IgD-negative memory B cell (primary cell): Measurements from ENCODE around the gene WNT1. TPM values are rescaled to one million over a fixed set of nuclear protein-coding genes. Genes with fewer than 3 reads are reported as not detected.
A peak's percentile ranks its signal among the peaks of the same experiment; 100 is the strongest.

ENCODE experiments used
- H3K27ac Mint-ChIP-seq, 3 donors: one replicate each; pipeline ENCODE4 v1.8.0; 2020 to 2022; ENCODE audit warnings: mild to moderate bottlenecking in 3 of 3, mixed read lengths in 3 of 3, moderate library complexity in 1 of 3
- H3K27me3 Mint-ChIP-seq: one replicate; pipeline ENCODE4 v1.8.0; 2021; ENCODE audit warnings: mixed read lengths
- H3K36me3 Mint-ChIP-seq: one replicate; pipeline ENCODE4 v1.8.0; 2020; ENCODE audit warnings: mild to moderate bottlenecking, mixed read lengths
- H3K4me1 Mint-ChIP-seq, 3 donors: one replicate each; pipeline ENCODE4 v1.8.0; 2020 to 2022; ENCODE audit warnings: mixed read lengths in 3 of 3, mild to moderate bottlenecking in 1 of 3
- H3K4me3 Mint-ChIP-seq, 4 donors: one replicate each; pipeline ENCODE4 v1.8.0; 2020 to 2022; ENCODE audit warnings: mild to moderate bottlenecking in 4 of 4, mixed read lengths in 4 of 4, moderate library complexity in 3 of 4
- H3K9me3 Mint-ChIP-seq, 3 donors: one replicate each; pipeline ENCODE4 v1.8.0; 2020 to 2021; ENCODE audit warnings: mixed read lengths in 3 of 3, mild to moderate bottlenecking in 1 of 3
- polyA plus RNA-seq: library from polyadenylated mRNA; unstranded; fragments of 300-500 nt; fragmentation: Illumina TruSeq; gene quantifications from one replicate; pipeline ENCODE4 v1.2.3, GENCODE V29; 2021

The WNT1 gene
- polyA plus RNA-seq, result 0.19 TPM

- Mint-ChIP-seq H3K36me3 (peaks cover 2% of the 10 kb centered on the region), H3K4me1 (peaks cover 21 to 31% (median 22%) of the 10 kb centered on the region in 3 donors), H3K4me3 (peak within 1 kb of the TSS; percentile 86 to 96 (median 94)), H3K27ac (peak within 1 kb of the TSS; percentile 65 to 84 (median 83)), H3K27me3 (peaks cover 37% of the 10 kb centered on the region), H3K9me3 (no peaks in the 10 kb centered on the region)
These were observed at the start of gene WNT1 for GRCh38 chr12:48978291-48978740. WNT1 (plus strand) TSS chr12:48978322; CDS start chr12:48978651, 329 bp downstream.

DNA sequence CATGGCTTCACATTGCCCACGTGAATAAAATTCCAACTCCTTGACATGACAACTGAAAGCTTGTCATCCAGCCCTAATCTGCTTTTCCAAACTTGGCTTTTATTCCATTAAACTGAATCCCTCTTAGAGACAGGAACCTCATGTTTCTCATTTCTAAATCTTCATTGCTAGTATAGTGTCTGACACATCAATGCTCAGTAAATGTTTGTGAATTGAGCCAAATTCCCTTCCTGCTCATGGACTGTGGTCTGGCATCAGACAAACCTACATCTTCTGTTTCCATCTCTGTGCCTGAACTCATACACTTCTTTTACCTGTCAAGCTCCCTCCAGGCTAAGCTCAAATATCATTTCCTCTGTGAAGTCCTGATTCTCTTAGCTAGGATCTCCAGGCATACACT lies 48.6 kb upstream of the WNT1 start:
- peak overlapping the region in 1 of 4 donors; percentile 52 for H3K4me3 Mint-ChIP-seq
- no peak overlapping the region for H3K27ac Mint-ChIP-seq
- no peaks in the 10 kb centered on the region for H3K9me3 Mint-ChIP-seq
- H3K36me3 Mint-ChIP-seq, result peaks cover 7% of the 10 kb centered on the region
- H3K27me3 Mint-ChIP-seq, result no peaks in the 10 kb centered on the region
- peaks cover 4 to 12% (median 12%) of the 10 kb centered on the region in 3 donors for H3K4me1 Mint-ChIP-seq

- peaks cover 7% of the 10 kb centered on the region for H3K36me3 Mint-ChIP-seq
- peaks cover 2 to 11% (median 7%) of the 10 kb centered on the region in 3 donors for H3K4me1 Mint-ChIP-seq
- peak overlapping the region in 1 of 3 donors; percentile 35 for H3K27ac Mint-ChIP-seq
- no peaks in the 10 kb centered on the region for H3K27me3 Mint-ChIP-seq
- no peak overlapping the region for H3K4me3 Mint-ChIP-seq
- no peaks in the 10 kb centered on the region for H3K9me3 Mint-ChIP-seq
These were observed 47.6 kb upstream of the WNT1 start for GRCh38 chr12:48930475-48930874.

- Mint-ChIP-seq H3K4me3 (peak overlapping the region in 1 of 4 donors; percentile 76), H3K4me1 (peaks cover 4 to 10% (median 10%) of the 10 kb centered on the region in 3 donors)
These were observed 45.2 kb upstream of the WNT1 start for GRCh38 chr12:48932878-48933277.

DNA sequence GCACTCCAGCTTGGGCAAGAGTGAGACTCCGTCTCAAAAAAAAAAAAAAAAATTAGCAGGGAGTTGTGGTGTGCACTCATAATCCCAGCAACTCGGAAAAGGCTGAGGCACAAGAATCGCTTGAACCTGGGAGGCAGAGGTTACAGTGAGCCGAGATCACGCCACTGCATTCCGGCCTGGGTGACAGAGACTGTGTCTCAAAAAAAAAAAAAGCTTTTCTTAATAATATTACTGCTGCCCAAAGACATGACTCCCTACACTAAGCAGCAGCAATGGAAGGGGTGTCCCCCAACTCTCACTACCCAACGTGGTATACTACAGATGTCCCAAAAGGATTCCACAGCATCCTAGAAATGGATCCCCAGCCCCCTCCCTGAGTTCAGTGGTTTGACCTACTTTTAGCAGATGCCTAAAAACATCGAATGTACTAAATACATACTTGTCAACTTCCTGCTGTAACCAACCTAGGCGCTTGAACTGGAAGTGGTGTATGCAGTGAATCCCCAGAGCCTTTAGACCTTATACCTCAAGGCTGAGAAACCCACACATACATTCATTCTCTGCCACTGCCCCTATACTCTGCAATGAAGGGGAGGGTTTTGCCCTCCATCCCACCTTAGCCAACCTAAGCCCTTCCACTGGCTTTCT lies 44.3 kb upstream of the WNT1 start:
- Mint-ChIP-seq H3K27me3 (no peaks in the 10 kb centered on the region), H3K4me1 (peaks cover 9 to 15% (median 13%) of the 10 kb centered on the region in 3 donors), H3K27ac (peak overlapping the region in 2 of 3 donors; percentile 68 to 93), H3K9me3 (no peaks in the 10 kb centered on the region), H3K36me3 (peaks cover 9% of the 10 kb centered on the region), H3K4me3 (no peak overlapping the region)

More at GRCh38 chr12:48932878-48933277, 45.2 kb upstream of the WNT1 start:
- peak overlapping the region in 1 of 3 donors; percentile 66 for H3K27ac Mint-ChIP-seq
- H3K27me3 Mint-ChIP-seq, result no peaks in the 10 kb centered on the region
- H3K9me3 Mint-ChIP-seq, result no peaks in the 10 kb centered on the region
- peaks cover 9% of the 10 kb centered on the region for H3K36me3 Mint-ChIP-seq

GRCh38 chr12:48934312-48934706 lies 43.8 kb upstream of the WNT1 start:
- Mint-ChIP-seq H3K36me3 (peaks cover 9% of the 10 kb centered on the region), H3K27ac (peak overlapping the region in 2 of 3 donors; percentile 68 to 93), H3K4me3 (peak overlapping the region in 1 of 4 donors; percentile 69), H3K9me3 (no peaks in the 10 kb centered on the region), H3K27me3 (no peaks in the 10 kb centered on the region), H3K4me1 (peaks cover 14 to 20% (median 17%) of the 10 kb centered on the region in 3 donors)

DNA sequence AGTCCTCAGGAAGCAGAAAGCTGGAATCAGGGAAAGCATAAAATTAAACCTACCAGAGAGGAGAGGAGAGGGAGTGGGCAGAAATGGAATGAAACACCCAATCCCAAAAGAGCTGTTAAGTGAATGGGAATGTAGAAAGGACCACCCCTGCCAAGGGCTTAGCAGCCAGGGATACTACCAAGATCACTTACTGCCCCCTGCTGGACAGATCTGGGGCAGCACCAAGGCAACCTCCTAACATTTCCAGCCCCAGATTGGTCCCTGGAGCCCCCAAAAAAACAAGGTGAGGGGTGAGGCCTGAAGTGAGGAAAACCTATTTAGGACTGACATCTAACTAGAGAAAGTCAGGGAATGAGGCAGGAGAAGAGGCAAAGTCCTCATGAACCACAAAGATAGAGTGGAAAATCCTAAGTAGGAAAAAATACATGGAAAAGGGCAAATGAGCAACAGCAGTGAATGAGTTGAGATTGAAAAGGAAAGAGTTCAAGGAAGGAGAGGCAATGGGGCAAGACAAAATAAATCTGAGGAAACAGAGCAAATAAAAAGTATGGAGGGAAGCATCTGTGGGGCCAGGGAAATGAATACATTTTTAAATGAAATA lies 41.6 kb upstream of the WNT1 start:
- Mint-ChIP-seq H3K27ac (peak overlapping the region in 2 of 3 donors; percentile 45 to 48), H3K4me1 (peaks cover 19 to 28% (median 21%) of the 10 kb centered on the region in 3 donors), H3K36me3 (peaks cover 4% of the 10 kb centered on the region), H3K4me3 (no peak overlapping the region), H3K9me3 (no peaks in the 10 kb centered on the region), H3K27me3 (no peaks in the 10 kb centered on the region)

GRCh38 chr12:48937170-48937569 lies 41.0 kb upstream of the WNT1 start:
- Mint-ChIP-seq H3K9me3 (no peaks in the 10 kb centered on the region), H3K4me3 (no peak overlapping the region), H3K36me3 (peaks cover 4% of the 10 kb centered on the region), H3K4me1 (peaks cover 19 to 28% (median 21%) of the 10 kb centered on the region in 3 donors), H3K27me3 (no peaks in the 10 kb centered on the region), H3K27ac (peak overlapping the region in 1 of 3 donors; percentile 8)

GRCh38 chr12:48938805-48939204 lies 39.3 kb upstream of the WNT1 start:
- H3K27me3 Mint-ChIP-seq, result no peaks in the 10 kb centered on the region
- H3K27ac Mint-ChIP-seq, result peak overlapping the region; percentile 43 to 92 (median 75)
- H3K36me3 Mint-ChIP-seq, result peaks cover 2% of the 10 kb centered on the region
- H3K4me3 Mint-ChIP-seq, result peak overlapping the region in 2 of 4 donors; percentile 54 to 64
- peaks cover 21 to 32% (median 21%) of the 10 kb centered on the region in 3 donors for H3K4me1 Mint-ChIP-seq
- H3K9me3 Mint-ChIP-seq, result no peaks in the 10 kb centered on the region

DNA sequence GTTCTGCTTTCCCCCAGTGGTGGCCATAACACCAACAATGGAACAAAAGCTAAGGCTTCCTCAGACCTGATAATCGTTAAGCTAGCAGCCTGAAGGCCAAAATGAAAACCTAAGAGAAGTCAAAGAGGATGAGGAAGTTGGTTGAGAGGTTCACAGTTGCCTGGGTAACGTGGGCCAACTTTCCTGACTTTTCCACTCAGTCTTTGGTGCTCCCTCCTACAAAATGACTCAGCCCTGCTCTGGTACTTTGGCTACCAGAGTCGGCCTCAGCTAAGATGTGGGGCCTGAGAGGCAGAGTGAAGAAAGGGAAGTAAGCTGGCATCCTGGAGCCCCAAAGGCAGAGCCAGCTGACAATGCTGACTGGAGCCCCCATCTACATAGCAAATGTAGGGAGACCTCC lies 37.9 kb upstream of the WNT1 start:
- Mint-ChIP-seq H3K36me3 (peaks cover 2% of the 10 kb centered on the region), H3K27me3 (no peaks in the 10 kb centered on the region)

GRCh38 chr12:48943221-48943620 lies 34.9 kb upstream of the WNT1 start:
- Mint-ChIP-seq H3K9me3 (no peaks in the 10 kb centered on the region), H3K4me3 (no peak overlapping the region), H3K27ac (no peak overlapping the region), H3K27me3 (no peaks in the 10 kb centered on the region), H3K4me1 (peaks cover 19 to 31% (median 20%) of the 10 kb centered on the region in 3 donors), H3K36me3 (peaks cover 1% of the 10 kb centered on the region)

More for the DNA sequence above, 37.9 kb upstream of the WNT1 start:
- Mint-ChIP-seq H3K9me3 (no peaks in the 10 kb centered on the region), H3K27ac (peak overlapping the region; percentile 64 to 80 (median 69)), H3K4me1 (peaks cover 21 to 30% (median 21%) of the 10 kb centered on the region in 3 donors), H3K4me3 (peak overlapping the region in 2 of 4 donors; percentile 70 to 80)

DNA sequence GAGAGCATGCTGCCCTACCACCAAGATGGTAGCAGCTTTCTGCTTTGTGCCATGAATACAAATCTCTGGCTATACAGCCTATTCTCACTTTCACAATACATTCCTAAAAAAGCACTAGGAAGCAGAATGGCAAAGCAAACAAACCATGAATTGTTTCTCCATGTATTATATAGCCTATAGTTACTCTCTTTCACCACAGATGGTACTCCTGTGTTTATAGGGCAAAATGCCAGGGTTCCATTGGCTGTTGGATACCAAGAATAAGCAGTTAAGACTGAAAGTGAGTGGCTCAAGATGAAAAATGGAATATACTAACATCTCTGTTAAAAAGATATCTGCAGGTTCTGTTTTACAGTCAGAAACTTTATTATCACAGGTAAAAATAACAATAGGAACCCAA lies 31.9 kb upstream of the WNT1 start:
- H3K4me1 Mint-ChIP-seq, result peaks cover 7 to 15% (median 9%) of the 10 kb centered on the region in 3 donors
- H3K27ac Mint-ChIP-seq, result no peak overlapping the region
- H3K27me3 Mint-ChIP-seq, result no peaks in the 10 kb centered on the region
- no peak overlapping the region for H3K4me3 Mint-ChIP-seq
- no peaks in the 10 kb centered on the region for H3K9me3 Mint-ChIP-seq
- H3K36me3 Mint-ChIP-seq, result peaks cover 1% of the 10 kb centered on the region

GRCh38 chr12:48946943-48947342 lies 31.2 kb upstream of the WNT1 start:
- Mint-ChIP-seq H3K4me1 (peaks cover 7 to 17% (median 9%) of the 10 kb centered on the region in 3 donors), H3K27me3 (no peaks in the 10 kb centered on the region), H3K4me3 (no peak overlapping the region), H3K36me3 (peaks cover 1% of the 10 kb centered on the region), H3K9me3 (no peaks in the 10 kb centered on the region), H3K27ac (no peak overlapping the region)

GRCh38 chr12:48947727-48948126 lies 30.4 kb upstream of the WNT1 start:
- H3K27ac Mint-ChIP-seq, result peak overlapping the region in 1 of 3 donors; percentile 43
- no peak overlapping the region for H3K4me3 Mint-ChIP-seq
- H3K27me3 Mint-ChIP-seq, result no peaks in the 10 kb centered on the region
- H3K9me3 Mint-ChIP-seq, result no peaks in the 10 kb centered on the region
- peaks cover 5 to 18% (median 9%) of the 10 kb centered on the region in 3 donors for H3K4me1 Mint-ChIP-seq
- H3K36me3 Mint-ChIP-seq, result peaks cover 1% of the 10 kb centered on the region

- peak overlapping the region in 1 of 4 donors; percentile 33 for H3K4me3 Mint-ChIP-seq
- H3K27me3 Mint-ChIP-seq, result no peaks in the 10 kb centered on the region
- H3K9me3 Mint-ChIP-seq, result no peaks in the 10 kb centered on the region
- no peak overlapping the region for H3K27ac Mint-ChIP-seq
- peaks cover 30 to 39% (median 30%) of the 10 kb centered on the region in 3 donors for H3K4me1 Mint-ChIP-seq
- H3K36me3 Mint-ChIP-seq, result peaks cover 2% of the 10 kb centered on the region
These were observed 25.4 kb upstream of the WNT1 start for GRCh38 chr12:48952691-48953090.
